Mucosa of rectum (tissue), 2 donors: Measurements from ENCODE around the gene BICD1.
A peak's percentile ranks its signal among the peaks of the same experiment; 100 is the strongest.

Experiments used
- H3K27ac ChIP-seq, 2 donors: one replicate each; pipeline ENCODE4 v1.7.0; 2013; ENCODE audit warnings: inconsistent platforms in 2 of 2, low read depth in 2 of 2, low read length in 2 of 2
- H3K27me3 ChIP-seq, 2 donors: one replicate each; pipeline ENCODE4 v1.7.0; 2013; ENCODE audit warnings: low read length in 2 of 2; ENCODE audit not compliant: control insufficient read depth in 2 of 2, insufficient read depth in 2 of 2
- H3K36me3 ChIP-seq, 2 donors: one replicate each; pipeline ENCODE4 v1.7.0; 2013; ENCODE audit warnings: low read length in 2 of 2; ENCODE audit not compliant: control insufficient read depth in 2 of 2, insufficient read depth in 2 of 2
- H3K4me1 ChIP-seq, 2 donors: one replicate each; pipeline ENCODE4 v1.7.0; 2013; ENCODE audit warnings: low read length in 2 of 2, mild to moderate bottlenecking in 1 of 2; ENCODE audit not compliant: control insufficient read depth in 2 of 2, insufficient read depth in 2 of 2
- H3K4me3 ChIP-seq, 2 donors: one replicate each; pipeline ENCODE4 v1.7.0; 2013; ENCODE audit warnings: low read length in 2 of 2
- H3K9ac ChIP-seq, 2 donors: one replicate each; pipeline ENCODE4 v1.7.0; 2013; ENCODE audit warnings: low read length in 2 of 2, low read depth in 1 of 2, mild to moderate bottlenecking in 1 of 2
- H3K9me3 ChIP-seq, 2 donors: one replicate each; pipeline ENCODE4 v1.7.0; 2013; ENCODE audit warnings: low read length in 2 of 2; ENCODE audit not compliant: control insufficient read depth in 2 of 2
- donor health status: healthy.
- donor health status: Normal muscosa, but diverticular disease.

The BICD1 gene

DNA sequence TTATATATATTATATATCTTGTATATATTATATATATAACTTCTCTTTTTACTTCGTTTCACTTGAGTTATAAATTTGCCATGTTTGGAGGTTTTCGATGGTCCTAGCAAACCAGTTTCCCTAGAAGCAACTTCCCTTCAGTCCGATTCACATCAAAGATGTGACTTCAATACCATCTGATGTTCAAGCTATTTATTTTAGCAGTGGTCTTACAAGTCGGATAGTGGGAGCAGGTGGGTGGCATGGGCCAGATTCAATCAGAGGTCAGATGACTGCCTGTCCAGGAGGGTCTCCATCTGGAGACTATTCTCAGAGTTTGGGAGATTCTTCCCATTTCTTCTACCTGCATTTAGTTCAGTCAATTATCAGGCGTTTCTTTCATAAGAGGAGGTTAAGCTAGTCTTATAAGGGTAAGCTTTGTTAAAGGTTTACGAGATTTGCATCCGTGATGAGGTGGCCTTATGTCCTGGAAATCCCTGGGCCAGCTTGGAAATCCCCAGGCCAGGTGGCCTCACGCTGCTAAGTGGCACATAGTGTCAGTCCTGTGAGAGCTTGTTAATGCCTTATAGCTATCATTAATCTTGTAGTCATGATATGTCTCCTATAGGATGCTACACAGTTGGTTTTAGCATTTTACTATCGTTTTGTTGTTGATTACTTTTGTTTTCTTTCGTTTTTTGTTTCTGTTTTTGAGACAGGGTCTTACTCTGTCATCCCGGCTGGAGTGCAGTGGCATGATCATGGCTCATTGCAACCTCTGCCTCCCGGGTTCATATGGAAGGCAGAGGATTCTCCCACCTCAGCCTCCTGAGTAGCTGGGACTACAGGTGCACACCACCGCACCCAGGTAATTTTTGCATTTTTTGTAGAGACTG, 145.8 kb downstream of the BICD1 start:
- H3K27me3 ChIP-seq: no peaks in the 10 kb centered on the region
- no peaks in the 10 kb centered on the region for H3K4me1 ChIP-seq
- H3K9me3 ChIP-seq: no peaks in the 10 kb centered on the region
- H3K27ac ChIP-seq: no peak overlapping the region
- H3K9ac ChIP-seq: no peak overlapping the region
- no peak overlapping the region for H3K4me3 ChIP-seq
- H3K36me3 ChIP-seq: no peaks in the 10 kb centered on the region

GRCh38 chr12:32253154-32253790, 146.6 kb downstream of the BICD1 start:
- Histone ChIP-seq H3K36me3 (no peaks in the 10 kb centered on the region), H3K4me1 (no peaks in the 10 kb centered on the region), H3K9me3 (no peaks in the 10 kb centered on the region), H3K9ac (no peak overlapping the region), H3K4me3 (no peak overlapping the region), H3K27ac (no peak overlapping the region), H3K27me3 (no peaks in the 10 kb centered on the region)

- Histone ChIP-seq H3K27ac (no peak overlapping the region), H3K4me1 (no peaks in the 10 kb centered on the region), H3K4me3 (no peak overlapping the region), H3K27me3 (no peaks in the 10 kb centered on the region), H3K36me3 (no peaks in the 10 kb centered on the region), H3K9ac (no peak overlapping the region), H3K9me3 (no peaks in the 10 kb centered on the region)
These were observed 147.8 kb downstream of the BICD1 start for GRCh38 chr12:32254260-32254956.

- Histone ChIP-seq H3K27ac (no peak overlapping the region), H3K36me3 (no peaks in the 10 kb centered on the region), H3K9ac (no peak overlapping the region), H3K27me3 (no peaks in the 10 kb centered on the region), H3K9me3 (no peaks in the 10 kb centered on the region), H3K4me1 (no peaks in the 10 kb centered on the region), H3K4me3 (no peak overlapping the region)
These were observed 148.9 kb downstream of the BICD1 start for GRCh38 chr12:32255588-32255987.

- Histone ChIP-seq H3K9me3 (no peaks in the 10 kb centered on the region), H3K27ac (no peak overlapping the region), H3K27me3 (no peaks in the 10 kb centered on the region), H3K36me3 (no peaks in the 10 kb centered on the region), H3K9ac (no peak overlapping the region), H3K4me3 (no peak overlapping the region), H3K4me1 (no peaks in the 10 kb centered on the region)
These were observed 151.2 kb downstream of the BICD1 start for GRCh38 chr12:32257695-32258496.

DNA sequence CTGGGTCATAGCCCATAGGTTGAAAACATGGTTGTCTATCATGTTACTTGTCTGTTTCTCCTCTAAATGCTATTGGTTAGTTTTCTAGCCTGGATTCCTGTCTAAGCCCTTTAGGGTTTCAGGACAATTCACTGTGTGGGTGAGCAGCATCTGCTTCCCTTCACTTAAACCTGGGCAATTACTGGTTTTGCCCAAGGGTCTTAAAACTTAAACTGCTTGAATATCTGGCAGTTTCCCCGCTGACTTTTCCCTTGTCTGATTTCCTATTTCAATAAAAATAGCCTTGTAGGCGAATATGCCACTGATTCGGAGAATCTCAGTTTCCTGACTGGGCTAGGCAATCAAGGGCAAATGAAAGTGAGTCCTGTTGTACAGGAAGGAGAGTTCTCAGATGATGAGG, 154.0 kb downstream of the BICD1 start:
- peaks cover 0 to 2% of the 10 kb centered on the region in 2 donors for H3K4me1 ChIP-seq
- no peaks in the 10 kb centered on the region for H3K36me3 ChIP-seq
- no peaks in the 10 kb centered on the region for H3K9me3 ChIP-seq
- no peak overlapping the region for H3K9ac ChIP-seq
- no peak overlapping the region for H3K4me3 ChIP-seq
- H3K27me3 ChIP-seq: no peaks in the 10 kb centered on the region
- no peak overlapping the region for H3K27ac ChIP-seq

- Histone ChIP-seq H3K9me3 (no peaks in the 10 kb centered on the region), H3K4me1 (peaks cover 0 to 2% of the 10 kb centered on the region in 2 donors), H3K4me3 (no peak overlapping the region), H3K27me3 (no peaks in the 10 kb centered on the region), H3K36me3 (no peaks in the 10 kb centered on the region), H3K27ac (no peak overlapping the region), H3K9ac (no peak overlapping the region)
These were observed 155.0 kb downstream of the BICD1 start for GRCh38 chr12:32261638-32262037.

DNA sequence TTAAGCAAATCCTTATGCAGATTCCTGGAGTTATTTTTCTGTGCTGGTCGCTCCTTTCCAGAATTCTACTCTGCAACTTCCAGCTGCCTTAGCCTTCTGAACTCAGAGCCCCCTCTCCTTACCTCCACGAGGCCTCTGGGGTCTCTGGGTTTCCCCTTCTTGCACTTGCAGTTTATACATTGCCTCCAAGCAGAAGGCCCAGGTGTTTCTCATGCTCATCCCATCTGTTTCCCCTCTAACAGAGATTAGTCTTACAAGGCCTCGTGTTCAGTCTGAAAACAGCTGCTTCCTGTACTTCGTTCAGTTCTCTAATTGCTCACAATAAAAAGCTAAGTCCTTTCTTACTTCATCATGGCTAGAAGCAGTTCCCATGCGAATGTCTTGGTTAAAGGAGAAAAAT, 158.3 kb downstream of the BICD1 start:
- H3K27me3 ChIP-seq: no peaks in the 10 kb centered on the region
- no peak overlapping the region for H3K9ac ChIP-seq
- H3K27ac ChIP-seq: peak overlapping the region in 1 of 2 donors; percentile 23
- H3K4me3 ChIP-seq: no peak overlapping the region
- no peaks in the 10 kb centered on the region for H3K9me3 ChIP-seq
- peaks cover 0 to 2% of the 10 kb centered on the region in 2 donors for H3K4me1 ChIP-seq
- no peaks in the 10 kb centered on the region for H3K36me3 ChIP-seq

GRCh38 chr12:32265456-32265855, 158.8 kb downstream of the BICD1 start:
- Histone ChIP-seq H3K4me1 (peaks cover 0 to 2% of the 10 kb centered on the region in 2 donors), H3K4me3 (no peak overlapping the region), H3K27me3 (no peaks in the 10 kb centered on the region), H3K36me3 (no peaks in the 10 kb centered on the region), H3K9ac (no peak overlapping the region), H3K27ac (peak overlapping the region in 1 of 2 donors; percentile 10), H3K9me3 (no peaks in the 10 kb centered on the region)
